ENCODE measurements around the gene RAB22A. TPM values are rescaled to one million over a fixed set of nuclear protein-coding genes. Genes with fewer than 3 reads are reported as not detected.

RAB22A gene
- total RNA-seq, 1 donor from 2014 or later: 21.3 TPM

DNA sequence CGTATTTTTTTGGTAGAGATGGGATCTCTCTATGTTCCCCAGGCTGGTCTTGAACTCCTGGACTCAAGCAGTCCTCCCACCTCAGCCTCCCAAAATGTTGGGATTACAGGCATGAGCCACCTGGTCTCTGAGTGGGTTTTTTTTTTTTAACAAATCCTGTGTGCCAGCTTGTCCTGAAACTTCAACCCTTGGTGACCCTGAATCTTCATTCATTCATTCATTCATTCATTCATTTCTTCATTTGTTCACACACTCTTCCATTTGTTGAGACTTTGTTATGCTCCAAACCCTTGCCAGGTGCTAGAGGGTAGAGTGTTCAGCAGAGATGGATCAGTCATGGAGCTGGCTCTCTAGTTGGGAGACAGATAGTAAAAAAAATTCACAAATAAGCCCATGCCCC is 67.5 kb downstream of the RAB22A start:
- Mint-ChIP-seq H3K36me3 (ENCODE audit: unreplicated experiment) (no peaks in the 10 kb centered on the region), H3K4me1 (ENCODE audit: unreplicated experiment) (peaks cover 7% of the 10 kb centered on the region), H3K9me3 (ENCODE audit: unreplicated experiment) (peaks cover 5% of the 10 kb centered on the region), H3K4me3 (ENCODE audit: unreplicated experiment) (no peak overlapping the region), H3K27me3 (ENCODE audit: unreplicated experiment) (peaks cover 2% of the 10 kb centered on the region), H3K27ac (ENCODE audit: unreplicated experiment) (no peak overlapping the region)
- TF ChIP-seq, protein P1, sequence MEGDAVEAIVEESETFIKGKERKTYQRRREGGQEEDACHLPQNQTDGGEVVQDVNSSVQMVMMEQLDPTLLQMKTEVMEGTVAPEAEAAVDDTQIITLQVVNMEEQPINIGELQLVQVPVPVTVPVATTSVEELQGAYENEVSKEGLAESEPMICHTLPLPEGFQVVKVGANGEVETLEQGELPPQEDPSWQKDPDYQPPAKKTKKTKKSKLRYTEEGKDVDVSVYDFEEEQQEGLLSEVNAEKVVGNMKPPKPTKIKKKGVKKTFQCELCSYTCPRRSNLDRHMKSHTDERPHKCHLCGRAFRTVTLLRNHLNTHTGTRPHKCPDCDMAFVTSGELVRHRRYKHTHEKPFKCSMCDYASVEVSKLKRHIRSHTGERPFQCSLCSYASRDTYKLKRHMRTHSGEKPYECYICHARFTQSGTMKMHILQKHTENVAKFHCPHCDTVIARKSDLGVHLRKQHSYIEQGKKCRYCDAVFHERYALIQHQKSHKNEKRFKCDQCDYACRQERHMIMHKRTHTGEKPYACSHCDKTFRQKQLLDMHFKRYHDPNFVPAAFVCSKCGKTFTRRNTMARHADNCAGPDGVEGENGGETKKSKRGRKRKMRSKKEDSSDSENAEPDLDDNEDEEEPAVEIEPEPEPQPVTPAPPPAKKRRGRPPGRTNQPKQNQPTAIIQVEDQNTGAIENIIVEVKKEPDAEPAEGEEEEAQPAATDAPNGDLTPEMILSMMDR (IDR thresholded peaks at IDR 0.05): no peak
- no peak for DNase-seq (ENCODE audit: extremely low spot score, unreplicated experiment)

DNA sequence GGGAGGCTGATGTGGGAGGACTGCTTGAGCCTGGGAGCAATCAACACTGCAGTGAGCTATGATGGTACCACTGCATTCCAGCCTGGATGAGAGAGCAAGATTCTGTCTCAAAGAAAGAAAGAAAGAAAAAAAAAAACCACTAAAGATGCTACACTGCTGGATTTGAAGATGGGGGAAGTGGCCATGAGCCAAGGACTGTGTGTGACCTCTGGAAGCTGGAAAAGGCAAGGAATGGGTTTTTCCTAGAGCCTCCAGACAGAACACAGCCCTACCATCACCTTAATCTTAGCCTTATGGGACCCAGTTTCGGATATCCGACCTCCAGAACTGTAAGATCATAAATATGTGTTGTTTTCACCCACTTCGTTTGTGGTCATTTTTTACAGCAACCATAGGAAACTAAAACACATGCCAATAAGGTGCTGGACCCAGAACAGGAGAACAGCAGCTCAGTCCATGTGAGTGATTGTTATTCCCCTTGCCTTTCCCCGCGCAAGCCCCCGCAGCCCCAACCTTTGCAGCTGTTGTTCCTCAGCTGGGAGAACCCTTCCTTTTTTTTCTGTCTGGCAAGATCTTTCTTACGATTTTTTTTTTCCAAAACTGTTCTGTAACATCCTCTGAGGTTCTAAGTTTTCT is 68.4 kb downstream of the RAB22A start:
- H3K27me3 Mint-ChIP-seq (ENCODE audit: unreplicated experiment): peaks cover 2% of the 10 kb centered on the region
- DNase-seq (ENCODE audit: extremely low spot score, unreplicated experiment): no peak
- TF ChIP-seq, protein P1 (IDR thresholded peaks at IDR 0.05): no peak
- H3K4me3 Mint-ChIP-seq (ENCODE audit: unreplicated experiment): no peak overlapping the region
- no peak overlapping the region for H3K27ac Mint-ChIP-seq (ENCODE audit: unreplicated experiment)
- no peaks in the 10 kb centered on the region for H3K36me3 Mint-ChIP-seq (ENCODE audit: unreplicated experiment)
- peaks cover 7% of the 10 kb centered on the region for H3K4me1 Mint-ChIP-seq (ENCODE audit: unreplicated experiment)
- H3K9me3 Mint-ChIP-seq (ENCODE audit: unreplicated experiment): peaks cover 5% of the 10 kb centered on the region

DNA sequence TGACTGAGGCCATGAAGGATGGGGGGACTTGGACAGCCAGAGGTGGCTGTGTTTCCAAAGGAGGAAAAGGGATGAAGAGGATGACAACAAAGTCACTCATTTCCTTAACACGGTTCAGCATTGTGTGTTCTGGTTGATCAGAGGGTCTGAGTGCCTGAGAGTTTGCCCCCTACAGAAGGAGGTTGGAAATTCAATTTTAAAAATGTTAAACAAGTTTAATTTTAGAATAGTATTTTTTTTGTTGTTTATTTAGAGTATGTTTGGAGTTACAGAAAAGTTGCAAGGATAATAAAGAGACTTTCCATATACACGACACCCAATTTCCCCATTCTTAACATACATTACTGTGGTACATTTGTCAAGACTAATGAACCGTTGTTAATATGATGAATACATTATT is 69.2 kb downstream of the RAB22A start:
- peaks cover 7% of the 10 kb centered on the region for H3K4me1 Mint-ChIP-seq (ENCODE audit: unreplicated experiment)
- H3K27ac Mint-ChIP-seq (ENCODE audit: unreplicated experiment): no peak overlapping the region
- TF ChIP-seq, protein P1 (IDR thresholded peaks at IDR 0.05): peak; percentile 18
- no peak for DNase-seq (ENCODE audit: extremely low spot score, unreplicated experiment)
- H3K27me3 Mint-ChIP-seq (ENCODE audit: unreplicated experiment): peaks cover 2% of the 10 kb centered on the region
- no peaks in the 10 kb centered on the region for H3K36me3 Mint-ChIP-seq (ENCODE audit: unreplicated experiment)
- H3K4me3 Mint-ChIP-seq (ENCODE audit: unreplicated experiment): no peak overlapping the region
- peaks cover 5% of the 10 kb centered on the region for H3K9me3 Mint-ChIP-seq (ENCODE audit: unreplicated experiment)

DNA sequence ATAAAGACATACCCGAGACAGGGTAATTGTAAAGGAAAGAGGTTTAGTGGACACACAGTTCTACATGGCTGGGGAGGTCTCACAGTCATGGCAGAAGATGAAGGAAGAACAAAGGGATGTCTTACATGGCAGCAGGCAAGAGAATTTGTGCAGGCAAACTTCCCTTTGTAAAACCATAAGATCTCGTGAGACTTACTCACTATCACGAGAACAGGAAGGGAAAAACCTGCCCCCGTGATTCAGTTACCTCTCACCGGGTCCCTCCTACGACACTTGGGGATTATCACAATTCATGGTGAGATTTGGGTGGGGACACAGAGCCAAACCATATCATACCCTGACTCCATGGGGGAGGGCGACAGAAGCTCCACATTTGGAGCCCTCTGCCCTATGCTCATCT is 72.1 kb downstream of the RAB22A start:
- Mint-ChIP-seq H3K9me3 (ENCODE audit: unreplicated experiment) (peaks cover 5% of the 10 kb centered on the region), H3K4me3 (ENCODE audit: unreplicated experiment) (no peak overlapping the region), H3K27me3 (ENCODE audit: unreplicated experiment) (peaks cover 2% of the 10 kb centered on the region), H3K4me1 (ENCODE audit: unreplicated experiment) (peaks cover 3% of the 10 kb centered on the region), H3K36me3 (ENCODE audit: unreplicated experiment) (no peaks in the 10 kb centered on the region), H3K27ac (ENCODE audit: unreplicated experiment) (no peak overlapping the region)
- no peak for DNase-seq (ENCODE audit: extremely low spot score, unreplicated experiment)
- TF ChIP-seq, protein P1 (IDR thresholded peaks at IDR 0.05): no peak

DNA sequence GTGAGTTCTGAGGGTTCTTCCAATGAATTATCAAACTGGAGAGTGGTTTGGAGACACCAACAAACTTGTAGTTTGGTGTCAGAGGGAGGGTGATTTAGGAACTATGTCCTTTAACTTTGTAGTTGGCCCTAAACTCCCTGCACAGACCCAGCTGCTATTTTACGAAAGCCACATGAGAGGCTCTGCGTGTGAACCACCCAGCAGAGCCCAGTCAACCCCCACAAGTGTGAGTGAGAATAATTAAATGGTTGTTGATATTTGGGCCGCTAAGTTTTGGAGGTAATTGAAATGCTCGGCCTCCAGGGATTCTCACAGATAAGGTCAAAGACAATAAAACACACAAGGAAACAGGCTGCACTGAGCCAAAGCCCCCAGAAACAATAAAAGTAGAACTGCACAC is 72.6 kb downstream of the RAB22A start:
- no peak for DNase-seq (ENCODE audit: extremely low spot score, unreplicated experiment)

More for the DNA sequence above, 72.6 kb downstream of the RAB22A start:
- no peak overlapping the region for H3K4me3 Mint-ChIP-seq (ENCODE audit: unreplicated experiment)
- H3K27ac Mint-ChIP-seq (ENCODE audit: unreplicated experiment): no peak overlapping the region
- TF ChIP-seq, protein P1 (IDR thresholded peaks at IDR 0.05): no peak
- H3K4me1 Mint-ChIP-seq (ENCODE audit: unreplicated experiment): peaks cover 3% of the 10 kb centered on the region
- peaks cover 5% of the 10 kb centered on the region for H3K9me3 Mint-ChIP-seq (ENCODE audit: unreplicated experiment)
- no peaks in the 10 kb centered on the region for H3K36me3 Mint-ChIP-seq (ENCODE audit: unreplicated experiment)
- peaks cover 2% of the 10 kb centered on the region for H3K27me3 Mint-ChIP-seq (ENCODE audit: unreplicated experiment)
